ENCODE measurements around the gene STUB1.

The STUB1 gene

DNA sequence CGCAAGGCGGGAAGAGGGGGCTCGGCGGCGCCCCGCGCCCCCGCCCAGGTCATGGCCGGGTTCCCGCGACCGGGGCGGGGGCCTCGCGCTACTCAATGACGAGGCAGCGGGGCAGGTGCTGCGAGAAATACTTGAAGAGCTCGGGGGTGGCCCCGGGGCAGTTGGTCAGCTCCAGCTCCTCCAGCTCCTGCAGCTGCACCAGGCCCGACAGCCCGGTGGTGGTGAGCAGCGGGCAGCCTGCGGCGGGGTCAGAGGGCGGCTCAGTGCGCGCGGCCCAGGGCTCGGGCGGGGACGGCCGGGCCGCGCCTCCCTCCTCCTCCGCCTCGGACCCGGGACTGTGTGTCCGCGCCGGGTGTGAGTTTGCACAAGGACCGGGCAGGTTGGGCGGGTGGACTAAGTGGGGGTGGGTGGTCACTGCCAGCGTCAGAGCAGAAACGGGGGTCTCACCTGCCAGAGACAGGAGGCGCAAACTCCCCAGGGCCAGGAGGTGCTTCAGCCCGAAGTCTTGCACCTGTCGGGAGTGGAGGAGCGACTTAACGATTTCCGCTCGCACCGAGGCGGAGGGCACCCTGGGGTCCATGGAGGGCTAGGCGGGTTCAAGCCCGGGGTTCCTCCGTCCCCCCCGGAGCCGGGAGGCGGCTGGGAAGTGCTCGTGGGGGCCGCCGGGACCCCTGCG, 14.1 kb downstream of the STUB1 start:
- peaks cover 72% of the 10 kb centered on the region for H3K27me3 ChIP-seq (ENCODE audit: insufficient read depth, insufficient read length)
- TF ChIP-seq SUZ12 (IDR thresholded peaks at IDR 0.05; ENCODE audit: extremely low read depth, insufficient read depth, insufficient read length) (no peak), ZNF274 (IDR thresholded peaks at IDR 0.05; ENCODE audit: low read depth, low read length) (no peak), YY1 (IDR thresholded peaks at IDR 0.05; ENCODE audit: insufficient read depth, insufficient read length) (no peak)
- DNase-seq (ENCODE audit: low read depth, low spot score): no peak
- peaks cover 2% of the 10 kb centered on the region for H3K36me3 ChIP-seq (ENCODE audit: insufficient read depth, insufficient read length, low read length)
- H3K9ac ChIP-seq (ENCODE audit: insufficient read length, low read depth): peak overlapping the region; percentile 70
- H3K9me3 ChIP-seq (ENCODE audit: insufficient read depth, low read length): no peaks in the 10 kb centered on the region
- H3K4me1 ChIP-seq (ENCODE audit: insufficient read depth, insufficient read length): peaks cover 12% of the 10 kb centered on the region
- peak overlapping the region; percentile 11 for H3K4me3 ChIP-seq (ENCODE audit: insufficient read length, low read depth)

DNA sequence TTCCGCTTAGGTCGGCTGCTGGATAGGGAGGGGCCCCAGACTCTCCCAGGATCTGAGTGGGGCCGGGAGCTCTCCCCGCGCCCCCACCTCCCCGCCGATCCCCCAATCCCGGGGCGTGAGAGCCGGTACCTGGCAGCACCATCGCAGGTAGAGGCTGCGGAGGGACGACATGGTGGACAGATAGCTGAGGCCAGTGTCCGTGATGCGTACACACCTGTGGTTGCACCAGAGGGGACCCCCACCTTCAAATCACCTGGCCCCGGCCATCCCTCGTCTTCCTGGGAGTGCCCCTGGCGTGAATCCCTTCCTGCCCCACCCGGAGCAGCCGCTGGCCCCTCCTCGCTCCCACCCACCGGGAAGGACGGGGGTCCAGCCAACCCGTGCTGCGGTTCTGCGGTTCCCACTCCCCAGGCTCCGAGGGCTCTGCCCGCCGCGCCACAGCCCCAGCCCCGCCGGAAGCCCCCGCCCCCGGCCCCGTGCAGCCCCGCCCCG, 14.7 kb downstream of the STUB1 start:
- peaks cover 78% of the 10 kb centered on the region for H3K27me3 ChIP-seq (ENCODE audit: insufficient read depth, insufficient read length)

DNA sequence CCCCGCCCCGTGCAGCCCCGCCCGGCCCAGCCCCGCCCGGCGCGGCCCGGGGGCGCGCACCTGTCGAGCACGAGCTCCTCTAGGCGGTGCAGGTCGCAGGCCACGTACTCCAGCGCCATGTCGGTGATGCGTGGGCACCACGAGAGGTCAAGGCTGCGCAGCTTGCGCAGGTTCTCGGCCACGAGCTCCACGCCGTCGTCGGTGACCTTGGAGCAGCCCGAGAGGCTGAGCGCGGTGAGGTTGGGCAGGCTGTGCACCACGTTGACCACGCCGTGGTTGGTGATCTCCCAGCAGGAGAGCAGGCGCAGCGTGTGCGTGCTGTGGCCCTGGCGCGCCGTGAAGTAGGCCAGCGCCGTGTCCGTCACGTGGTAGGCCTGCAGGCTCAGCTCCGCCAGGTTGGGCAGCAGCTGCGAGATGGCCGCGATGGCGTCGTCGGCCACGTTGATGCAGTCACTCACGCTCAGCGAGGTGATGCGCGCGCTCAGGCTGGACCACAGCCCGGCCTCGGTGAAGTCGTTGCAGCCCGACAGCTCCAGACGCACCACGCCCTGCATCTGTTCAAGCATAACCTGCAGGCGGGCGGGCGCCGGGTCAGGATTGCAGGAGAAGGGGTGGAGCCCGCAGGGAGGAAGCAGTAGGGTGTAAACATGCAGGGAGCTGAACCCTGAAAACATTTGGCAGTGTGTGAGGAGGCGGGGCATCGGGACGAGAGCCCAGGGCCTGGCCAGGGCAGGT, 15.3 kb downstream of the STUB1 start:
- H3K9ac ChIP-seq (ENCODE audit: insufficient read length, low read depth): peak overlapping the region; percentile 79
- no peak for DNase-seq (ENCODE audit: low read depth, low spot score)
- peaks cover 84% of the 10 kb centered on the region for H3K27me3 ChIP-seq (ENCODE audit: insufficient read depth, insufficient read length)

More for the DNA sequence above, 14.7 kb downstream of the STUB1 start:
- H3K36me3 ChIP-seq (ENCODE audit: insufficient read depth, insufficient read length, low read length): no peaks in the 10 kb centered on the region
- H3K9ac ChIP-seq (ENCODE audit: insufficient read length, low read depth): peak overlapping the region; percentile 70
- DNase-seq (ENCODE audit: low read depth, low spot score): no peak
- H3K4me3 ChIP-seq (ENCODE audit: insufficient read length, low read depth): peak overlapping the region; percentile 33
- no peaks in the 10 kb centered on the region for H3K9me3 ChIP-seq (ENCODE audit: insufficient read depth, low read length)
- H3K4me1 ChIP-seq (ENCODE audit: insufficient read depth, insufficient read length): peaks cover 7% of the 10 kb centered on the region
- TF ChIP-seq SUZ12 (IDR thresholded peaks at IDR 0.05; ENCODE audit: extremely low read depth, insufficient read depth, insufficient read length) (no peak), ZNF274 (IDR thresholded peaks at IDR 0.05; ENCODE audit: low read depth, low read length) (no peak), YY1 (IDR thresholded peaks at IDR 0.05; ENCODE audit: insufficient read depth, insufficient read length) (no peak)

DNA sequence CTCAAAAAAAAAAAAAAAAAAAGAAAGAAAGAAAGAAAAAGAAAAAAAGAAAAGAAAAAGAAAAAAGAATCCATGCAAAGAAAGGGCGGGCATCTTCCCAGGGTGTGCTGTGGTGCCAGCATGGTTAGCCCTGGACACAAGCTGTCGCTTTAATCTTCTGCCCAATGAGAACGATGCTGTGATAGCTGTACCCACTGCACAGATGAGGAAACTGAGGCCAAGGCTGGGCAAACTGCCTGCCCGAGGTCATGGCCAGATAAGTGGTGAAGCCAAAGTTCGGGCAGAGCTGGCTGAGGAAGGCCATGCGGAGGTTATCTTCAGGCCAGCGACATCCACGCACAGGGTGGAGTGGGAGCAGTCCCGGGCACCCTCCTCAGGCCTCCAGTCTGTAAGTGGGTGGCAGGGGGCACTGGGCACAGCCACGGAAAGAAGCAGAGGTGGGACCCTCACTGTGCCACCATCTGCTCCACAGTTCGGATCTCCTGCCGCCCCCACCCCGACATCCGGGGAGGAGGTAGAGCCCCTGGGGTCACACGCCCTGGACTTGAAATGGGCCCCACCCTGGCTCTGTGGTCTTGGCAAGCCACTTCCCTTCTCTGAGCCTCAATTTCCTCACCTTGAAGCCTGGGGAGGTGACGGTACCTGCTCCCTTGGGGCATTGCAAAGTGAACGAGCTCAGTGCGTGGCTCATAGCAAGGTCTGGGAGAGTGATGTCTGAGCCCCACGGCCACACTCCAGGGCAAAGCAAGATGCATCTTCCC, 18.9 kb downstream of the STUB1 start:
- Histone ChIP-seq H3K9ac (ENCODE audit: insufficient read length, low read depth) (no peak overlapping the region), H3K4me1 (ENCODE audit: insufficient read depth, insufficient read length) (peaks cover 18% of the 10 kb centered on the region), H3K4me3 (ENCODE audit: insufficient read length, low read depth) (no peak overlapping the region), H3K36me3 (ENCODE audit: insufficient read depth, insufficient read length, low read length) (no peaks in the 10 kb centered on the region), H3K27me3 (ENCODE audit: insufficient read depth, insufficient read length) (peaks cover 94% of the 10 kb centered on the region), H3K9me3 (ENCODE audit: insufficient read depth, low read length) (no peaks in the 10 kb centered on the region)
- no peak for DNase-seq (ENCODE audit: low read depth, low spot score)
- TF ChIP-seq SUZ12 (IDR thresholded peaks at IDR 0.05; ENCODE audit: extremely low read depth, insufficient read depth, insufficient read length): no peak
- TF ChIP-seq YY1 (IDR thresholded peaks at IDR 0.05; ENCODE audit: insufficient read depth, insufficient read length): no peak
- TF ChIP-seq ZNF274 (IDR thresholded peaks at IDR 0.05; ENCODE audit: low read depth, low read length): no peak

More for the DNA sequence above, 15.3 kb downstream of the STUB1 start:
- Histone ChIP-seq H3K4me3 (ENCODE audit: insufficient read length, low read depth) (peak overlapping the region; percentile 40), H3K36me3 (ENCODE audit: insufficient read depth, insufficient read length, low read length) (no peaks in the 10 kb centered on the region), H3K9me3 (ENCODE audit: insufficient read depth, low read length) (no peaks in the 10 kb centered on the region), H3K4me1 (ENCODE audit: insufficient read depth, insufficient read length) (peaks cover 7% of the 10 kb centered on the region)
- TF ChIP-seq YY1 (IDR thresholded peaks at IDR 0.05; ENCODE audit: insufficient read depth, insufficient read length) (no peak), SUZ12 (IDR thresholded peaks at IDR 0.05; ENCODE audit: extremely low read depth, insufficient read depth, insufficient read length) (no peak), ZNF274 (IDR thresholded peaks at IDR 0.05; ENCODE audit: low read depth, low read length) (no peak)

DNA sequence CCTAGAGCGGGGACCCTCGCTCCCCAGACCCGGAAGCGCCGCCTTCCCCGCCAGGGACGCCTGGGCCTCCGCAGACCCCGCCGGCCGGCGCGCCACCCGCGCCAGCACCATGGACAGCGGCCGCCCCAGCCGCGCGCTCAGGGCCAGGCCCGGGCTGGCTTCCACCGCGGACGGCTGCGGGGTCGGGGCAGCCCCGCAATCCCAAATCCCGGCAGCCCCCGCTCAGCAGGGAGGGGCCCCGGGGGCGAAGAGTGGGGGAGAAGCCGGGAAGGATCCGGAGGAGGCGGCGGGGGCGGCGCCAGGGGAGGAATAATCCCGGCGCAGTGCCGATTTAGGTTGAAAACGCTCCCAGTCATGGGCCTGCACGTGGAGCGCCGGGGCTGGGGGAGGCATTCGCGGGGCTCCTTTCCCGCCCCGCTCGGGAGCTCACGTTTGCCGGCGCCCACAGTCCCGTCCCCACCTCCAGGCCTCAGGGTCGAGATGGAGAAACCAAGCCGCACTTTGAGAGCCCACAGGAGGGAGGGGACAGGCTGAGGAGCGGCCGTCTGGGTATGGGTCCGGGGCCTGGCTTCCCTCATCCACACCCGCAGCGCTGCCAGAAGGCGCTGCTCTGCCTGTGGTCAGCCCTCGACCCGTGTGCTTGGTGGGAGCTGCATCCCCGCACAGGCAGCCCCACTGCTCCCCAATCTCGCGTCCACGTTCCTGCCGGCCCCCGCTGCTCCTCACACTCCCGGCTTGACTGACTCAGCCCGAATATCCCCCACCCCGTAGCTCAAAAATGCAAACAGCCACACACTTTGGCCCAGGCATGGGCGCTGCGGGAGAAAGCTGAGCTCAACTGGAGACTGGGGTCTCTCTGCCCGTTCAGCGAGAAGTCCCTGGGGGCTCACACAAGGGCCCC, 20.7 kb downstream of the STUB1 start:
- Histone ChIP-seq H3K36me3 (ENCODE audit: insufficient read depth, insufficient read length, low read length) (no peaks in the 10 kb centered on the region), H3K9me3 (ENCODE audit: insufficient read depth, low read length) (no peaks in the 10 kb centered on the region), H3K27me3 (ENCODE audit: insufficient read depth, insufficient read length) (peaks cover 93% of the 10 kb centered on the region), H3K9ac (ENCODE audit: insufficient read length, low read depth) (peak overlapping the region; percentile 42), H3K4me1 (ENCODE audit: insufficient read depth, insufficient read length) (peaks cover 17% of the 10 kb centered on the region), H3K4me3 (ENCODE audit: insufficient read length, low read depth) (peak overlapping the region; percentile 15)
- no peak for DNase-seq (ENCODE audit: low read depth, low spot score)
- TF ChIP-seq ZNF274 (IDR thresholded peaks at IDR 0.05; ENCODE audit: low read depth, low read length): no peak
- peak; percentile 62 for TF ChIP-seq SUZ12 (IDR thresholded peaks at IDR 0.05; ENCODE audit: extremely low read depth, insufficient read depth, insufficient read length)

DNA sequence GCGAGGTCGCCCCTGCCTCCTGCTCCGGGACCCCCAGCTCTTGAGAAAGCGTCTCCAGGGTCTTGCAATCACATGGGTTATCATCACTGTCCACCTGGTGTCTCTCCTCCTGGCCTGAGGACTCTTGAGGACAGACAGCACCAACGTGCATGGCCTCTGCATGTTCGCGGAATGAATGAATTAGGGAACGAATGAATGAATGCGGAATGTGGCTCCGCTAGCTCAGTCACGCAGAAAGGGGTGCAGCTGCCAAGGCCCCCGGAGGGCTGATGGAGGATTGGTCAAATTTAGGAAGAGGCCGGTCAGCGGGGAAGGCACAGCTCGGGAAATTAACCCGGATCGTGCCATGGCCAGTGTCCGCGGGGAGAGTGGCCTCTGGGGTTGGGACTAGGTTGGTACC, 22.1 kb downstream of the STUB1 start:
- H3K9me3 ChIP-seq (ENCODE audit: insufficient read depth, low read length): no peaks in the 10 kb centered on the region
- no peak overlapping the region for H3K4me3 ChIP-seq (ENCODE audit: insufficient read length, low read depth)
- peaks cover 94% of the 10 kb centered on the region for H3K27me3 ChIP-seq (ENCODE audit: insufficient read depth, insufficient read length)
- H3K36me3 ChIP-seq (ENCODE audit: insufficient read depth, insufficient read length, low read length): no peaks in the 10 kb centered on the region
- DNase-seq (ENCODE audit: low read depth, low spot score): no peak
- H3K4me1 ChIP-seq (ENCODE audit: insufficient read depth, insufficient read length): peaks cover 22% of the 10 kb centered on the region
- peak overlapping the region; percentile 21 for H3K9ac ChIP-seq (ENCODE audit: insufficient read length, low read depth)
- no peak for TF ChIP-seq YY1 (IDR thresholded peaks at IDR 0.05; ENCODE audit: insufficient read depth, insufficient read length)
- no peak for TF ChIP-seq ZNF274 (IDR thresholded peaks at IDR 0.05; ENCODE audit: low read depth, low read length)
- no peak for TF ChIP-seq SUZ12 (IDR thresholded peaks at IDR 0.05; ENCODE audit: extremely low read depth, insufficient read depth, insufficient read length)

Measured in NT2/D1 (cell line).